ENCODE measurements around the gene HMCN1. TPM values are rescaled to one million over a fixed set of nuclear protein-coding genes. Genes with fewer than 3 reads are reported as not detected.

The HMCN1 gene
- total RNA-seq, 6 experiments from 2014 or later, result 4.7 to 7.5 (median 5.7) TPM

- intact Hi-C loops (cut with DNase I), result no loop called here
- ATAC-seq (no peak), DNase-seq (no peak)
- Histone ChIP-seq H3K36me3 (no peaks in the 10 kb centered on the region), H3K27ac (no peak overlapping the region), H3K9me3 (no peaks in the 10 kb centered on the region), H3K27me3 (no peaks in the 10 kb centered on the region), H3K4me1 (no peaks in the 10 kb centered on the region), H3K4me3 (no peak overlapping the region)
- WGBS (ENCODE audit: insufficient coverage, low coverage, low lambda C conversion rate, missing lambda C conversion rate), result 91% methylated on average over 1 of the region's 1 CpG
- no peak for TF ChIP-seq POLR2A (IDR thresholded peaks at IDR 0.05)
- no peak for TF ChIP-seq CTCF (IDR thresholded peaks at IDR 0.05)
These were observed 506.2 kb downstream of the HMCN1 start for GRCh38 chr1:186240436-186240835.

All from right lobe of liver (tissue), 6 donors.